NCI-H1436 (cell line): Measurements from ENCODE around the gene SCO2.

ENCODE experiments used
- DNase-seq: peaks from one replicate; lab custom pipeline; 2025; lab: John Stamatoyannopoulos, UW

SCO2 gene

DNA sequence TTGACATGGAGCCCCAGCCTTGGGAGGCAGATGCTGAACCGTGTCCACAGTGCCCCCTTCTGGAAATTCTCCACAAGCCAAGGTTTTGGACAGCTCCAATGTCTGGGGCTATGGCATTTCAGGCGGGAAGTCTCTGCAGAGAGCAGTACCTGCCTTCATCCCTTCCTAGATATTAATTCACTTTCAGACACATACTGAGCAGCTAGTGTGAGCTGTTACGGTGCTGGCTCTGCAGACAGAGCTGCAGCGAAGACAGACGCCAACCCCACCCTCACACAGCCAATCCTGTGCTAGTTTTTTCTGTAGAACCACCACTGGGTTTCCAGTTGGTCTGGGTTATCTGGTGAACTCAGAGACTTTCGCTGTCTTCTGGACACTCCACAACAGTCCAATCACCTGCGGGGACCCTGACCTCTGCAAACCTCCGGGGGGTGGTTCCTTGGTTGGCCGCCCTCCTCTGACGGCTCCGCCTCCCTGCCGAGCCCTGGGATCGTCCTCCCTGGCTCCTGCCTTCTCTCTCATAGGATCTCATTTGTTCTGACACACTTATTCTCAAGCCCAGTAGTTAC lies 27.0 kb downstream of the SCO2 start:
- DNase-seq, result peak; percentile 61

DNA sequence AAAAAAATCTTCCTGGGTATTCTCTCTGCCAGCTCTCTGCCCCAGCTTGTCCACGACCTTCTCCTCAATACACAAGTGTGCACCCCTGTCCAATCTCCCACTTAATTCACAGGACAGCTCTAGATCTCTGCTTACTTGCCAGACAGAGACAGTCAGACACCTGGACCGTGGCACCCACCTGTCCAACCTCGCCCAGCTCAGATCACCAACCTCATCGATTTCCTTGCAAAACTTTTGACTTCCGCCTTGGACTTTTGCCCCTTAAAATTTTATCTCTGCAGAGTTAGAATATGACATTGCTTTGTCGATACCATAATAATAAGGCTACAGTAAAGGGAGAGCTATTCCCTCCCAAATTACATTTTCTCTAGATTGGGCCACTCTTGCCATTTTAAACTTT lies 28.3 kb downstream of the SCO2 start:
- no peak for DNase-seq

DNA sequence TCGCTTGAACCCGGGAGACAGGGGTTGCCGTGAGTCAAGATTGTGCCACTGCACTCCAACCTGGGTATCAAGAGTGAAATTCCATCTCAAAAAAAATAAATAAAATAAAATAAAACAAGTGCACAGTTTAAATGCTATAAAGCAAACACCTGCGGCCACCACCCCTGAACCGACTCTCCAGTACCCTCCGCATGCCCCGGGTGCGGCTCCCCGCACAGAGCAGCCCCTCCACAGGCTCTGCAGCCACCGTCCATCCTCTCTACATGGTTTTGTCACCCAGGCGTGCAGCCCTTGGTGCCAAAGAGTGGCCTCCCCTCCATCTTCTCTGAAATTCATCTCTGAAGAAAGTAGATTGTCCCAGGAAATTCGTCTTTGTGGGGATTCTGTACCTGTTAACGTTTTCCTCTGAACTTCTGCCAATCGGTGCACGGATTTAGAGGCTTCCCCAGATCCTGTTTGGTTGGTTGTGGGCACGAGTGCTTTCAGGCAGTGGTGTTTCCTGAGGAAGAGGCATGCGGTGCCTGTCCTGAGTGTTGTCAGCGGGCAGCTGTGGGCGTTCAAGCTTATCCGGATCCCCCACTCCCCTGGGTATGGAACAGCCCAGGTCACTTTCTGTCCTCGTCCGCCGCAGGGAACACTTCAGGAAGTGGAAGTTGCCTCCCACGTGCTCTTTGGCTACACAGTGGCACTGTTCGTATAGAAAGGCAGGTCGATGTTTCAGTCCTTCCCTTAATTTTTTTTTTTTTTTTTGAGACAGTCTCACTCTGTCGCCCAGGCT lies 34.7 kb downstream of the SCO2 start:
- no peak for DNase-seq

- no peak for DNase-seq
Observed at GRCh38 chr22:50489363-50490243, 35.8 kb downstream of the SCO2 start.

- no peak for DNase-seq
Observed at GRCh38 chr22:50488886-50489285, 36.5 kb downstream of the SCO2 start.

GRCh38 chr22:50488006-50488677 lies 37.3 kb downstream of the SCO2 start:
- no peak for DNase-seq

DNA sequence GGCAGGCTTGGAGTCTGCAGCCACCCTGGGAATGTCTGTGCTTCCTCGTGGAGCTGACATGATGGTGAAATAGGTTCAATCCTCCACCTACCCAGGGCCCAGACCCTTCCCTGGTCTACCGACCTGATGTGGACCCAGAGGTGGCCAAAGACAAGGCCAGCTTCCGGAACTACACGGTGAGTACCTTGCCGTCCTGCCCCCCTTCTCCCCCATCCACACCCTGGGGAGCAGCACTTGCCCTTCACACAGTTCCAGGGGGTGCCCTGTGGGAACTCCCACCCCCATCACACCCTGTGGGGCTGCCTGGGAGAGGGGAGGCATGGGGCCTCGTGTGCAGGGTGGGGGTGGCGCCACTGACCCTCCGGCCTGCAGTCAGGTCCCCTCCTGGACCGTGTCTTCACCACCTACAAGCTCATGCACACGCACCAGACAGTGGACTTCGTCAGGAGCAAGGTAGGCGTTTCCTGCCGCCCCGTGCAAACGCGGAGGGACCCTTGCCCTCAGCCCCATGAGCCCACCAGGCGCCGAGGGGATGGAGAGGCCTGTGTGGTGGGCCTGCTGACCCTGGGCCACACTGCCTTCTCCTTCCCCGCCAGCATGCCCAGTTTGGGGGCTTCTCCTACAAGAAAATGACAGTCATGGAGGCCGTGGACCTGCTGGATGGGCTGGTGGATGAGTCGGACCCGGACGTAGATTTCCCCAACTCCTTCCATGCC lies 38.0 kb downstream of the SCO2 start:
- no peak for DNase-seq

GRCh38 chr22:50486561-50487289 lies 38.7 kb downstream of the SCO2 start, which contains the start of gene MIOX:
Gene MIOX (plus strand): TSS chr22:50486859. CDS start chr22:50486898, 39 bp downstream.
- DNase-seq, result no peak

DNA sequence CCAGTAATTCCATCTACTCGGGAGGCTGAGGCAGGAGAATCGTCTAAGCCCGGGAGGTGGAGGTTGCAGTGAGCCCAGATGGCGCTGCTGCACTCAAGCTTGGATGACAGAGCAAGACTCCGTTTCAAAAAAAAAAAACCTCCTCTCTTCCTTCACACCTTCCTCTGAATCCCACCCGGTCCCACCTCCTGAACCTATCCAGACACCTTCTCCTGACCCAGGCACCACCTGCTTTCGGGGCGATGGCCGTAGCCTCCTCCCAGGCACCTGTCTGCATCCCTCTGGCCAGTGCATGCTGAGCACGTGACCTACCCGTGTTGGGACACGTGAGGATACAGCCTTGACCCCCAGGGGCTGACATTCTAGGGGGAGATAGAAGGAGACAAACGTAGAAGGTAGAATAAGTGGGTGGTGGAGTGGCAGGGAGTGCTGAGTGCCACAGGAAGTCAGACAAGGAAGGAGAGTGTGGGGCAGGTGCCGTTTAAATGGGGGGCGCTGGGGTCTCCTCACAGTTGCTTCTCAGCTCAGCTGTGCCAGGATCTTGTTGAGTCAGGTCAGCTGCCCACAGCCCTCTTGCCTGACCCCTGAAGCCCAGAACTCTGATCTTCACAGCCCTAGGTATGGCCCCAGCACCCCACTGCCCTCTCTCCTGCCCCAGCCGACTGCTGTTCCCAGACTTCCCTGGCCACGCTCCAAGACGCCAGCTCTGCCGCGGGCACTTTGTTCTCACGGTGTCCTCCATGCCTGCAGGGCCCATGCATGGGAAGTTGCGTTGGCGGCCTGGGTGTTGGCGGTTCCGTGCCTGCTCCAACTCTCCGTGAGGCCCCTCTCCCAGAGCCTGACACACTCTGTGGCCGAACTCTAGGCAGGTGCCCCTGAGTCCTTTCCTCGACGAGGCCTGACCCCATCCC lies 39.9 kb downstream of the SCO2 start:
- peak; percentile 13 for DNase-seq

GRCh38 chr22:50483977-50484853 lies 41.2 kb downstream of the SCO2 start:
- DNase-seq, result no peak

- no peak for DNase-seq
Observed at GRCh38 chr22:50483556-50483955, 41.8 kb downstream of the SCO2 start.

GRCh38 chr22:50483106-50483505 lies 42.3 kb downstream of the SCO2 start:
- no peak for DNase-seq

DNA sequence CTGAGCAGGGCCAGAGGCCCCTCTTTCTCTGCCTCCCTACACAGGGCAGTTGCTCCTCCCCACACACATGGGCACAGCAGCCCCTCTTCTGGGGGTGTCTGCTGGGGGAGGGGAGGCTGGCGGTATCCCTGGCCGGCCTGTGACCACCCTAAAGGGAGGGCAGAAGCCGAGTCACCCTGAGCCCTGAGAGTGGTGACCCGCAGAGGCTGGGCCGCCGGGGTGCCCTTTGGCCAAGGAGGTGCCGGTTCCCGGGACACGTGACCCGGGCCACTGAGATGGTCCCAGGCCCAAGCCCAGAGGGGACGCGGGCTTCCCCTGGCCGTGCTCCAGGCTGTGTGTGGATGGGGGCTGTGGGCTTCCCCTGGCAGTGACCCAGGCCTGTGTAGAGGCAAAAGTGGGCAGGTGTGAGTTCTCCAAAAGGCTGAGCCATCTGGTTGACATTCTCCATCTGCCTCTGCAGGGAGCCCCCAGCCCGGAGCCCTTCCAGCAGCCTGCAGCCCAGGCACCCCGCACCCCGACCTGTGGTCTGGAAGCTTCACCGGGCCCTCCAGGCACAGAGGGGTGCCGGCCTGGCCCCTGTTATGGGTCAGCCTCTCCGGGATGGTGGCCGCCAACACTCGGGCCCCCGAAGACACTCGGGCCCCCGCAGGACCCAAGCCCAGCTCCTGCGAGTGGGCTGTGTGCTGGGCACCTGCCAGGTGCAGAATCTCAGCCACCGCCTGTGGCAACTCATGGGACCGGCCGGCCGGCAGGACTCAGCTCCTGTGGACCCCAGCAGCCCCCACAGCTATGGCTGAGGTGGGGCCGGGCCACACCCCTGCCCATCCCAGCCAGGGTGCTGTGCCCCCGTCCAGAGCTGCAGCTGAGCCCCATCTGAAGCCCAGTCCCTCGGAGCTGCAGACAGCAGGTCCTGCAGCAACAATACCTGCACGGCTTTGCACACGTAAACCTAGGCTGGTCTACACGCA lies 43.0 kb downstream of the SCO2 start:
- no peak for DNase-seq

- peak; percentile 41 for DNase-seq
Observed at GRCh38 chr22:50481440-50482106, 43.8 kb downstream of the SCO2 start, which contains the start of gene ADM2. Gene ADM2 (plus strand): TSS chr22:50481543. CDS start chr22:50481848, 305 bp downstream.

GRCh38 chr22:50481045-50481439 lies 44.4 kb downstream of the SCO2 start:
- DNase-seq, result no peak

- DNase-seq, result no peak
Observed at GRCh38 chr22:50479721-50480120, 45.7 kb downstream of the SCO2 start.

GRCh38 chr22:50477923-50478322 lies 47.5 kb downstream of the SCO2 start:
- no peak for DNase-seq
